Neural cell (in vitro differentiated cells): ENCODE data around the gene HBM.

ENCODE experiments used
- CTCF ChIP-seq: fragments of 450-650 bp; IDR thresholded peaks from 2 replicates; pipeline ENCODE4 v1.5.1; 2014; ENCODE audit warnings: antibody characterized with exemption, mild to moderate bottlenecking, moderate library complexity; ENCODE audit not compliant: poor library complexity, severe bottlenecking
- REST ChIP-seq: IDR thresholded peaks from 2 replicates; pipeline ENCODE4 v1.6.1; 2012; ENCODE audit warnings: borderline replicate concordance

- TF ChIP-seq CTCF (no peak), REST (no peak)
Measured at GRCh38 chr16:187330-187729, 21.6 kb downstream of the HBM start.
